SU-DHL-6 (cell line): ENCODE results near the gene NME7.

Experiments
- EZH2phosphoT487 ChIP-seq: fragments of 200-600 bp; sonication (generic), shearing (Covaris generic); conservative IDR thresholded peaks from 2 replicates; pipeline ENCODE4 v1.6.1; 2018; ENCODE audit warnings: mild to moderate bottlenecking, antibody characterized with exemption, low read length, moderate library complexity, mixed read lengths
- TF ChIP-seq, protein P1 (sequence below): fragments of 200-600 bp; sonication (generic); IDR thresholded peaks from one replicate; pipeline ENCODE4 v1.5.1; 2017; ENCODE audit warnings: antibody characterized with exemption, mild to moderate bottlenecking, low read length, moderate library complexity; ENCODE audit not compliant: insufficient read depth, poor library complexity, severe bottlenecking

DNA sequence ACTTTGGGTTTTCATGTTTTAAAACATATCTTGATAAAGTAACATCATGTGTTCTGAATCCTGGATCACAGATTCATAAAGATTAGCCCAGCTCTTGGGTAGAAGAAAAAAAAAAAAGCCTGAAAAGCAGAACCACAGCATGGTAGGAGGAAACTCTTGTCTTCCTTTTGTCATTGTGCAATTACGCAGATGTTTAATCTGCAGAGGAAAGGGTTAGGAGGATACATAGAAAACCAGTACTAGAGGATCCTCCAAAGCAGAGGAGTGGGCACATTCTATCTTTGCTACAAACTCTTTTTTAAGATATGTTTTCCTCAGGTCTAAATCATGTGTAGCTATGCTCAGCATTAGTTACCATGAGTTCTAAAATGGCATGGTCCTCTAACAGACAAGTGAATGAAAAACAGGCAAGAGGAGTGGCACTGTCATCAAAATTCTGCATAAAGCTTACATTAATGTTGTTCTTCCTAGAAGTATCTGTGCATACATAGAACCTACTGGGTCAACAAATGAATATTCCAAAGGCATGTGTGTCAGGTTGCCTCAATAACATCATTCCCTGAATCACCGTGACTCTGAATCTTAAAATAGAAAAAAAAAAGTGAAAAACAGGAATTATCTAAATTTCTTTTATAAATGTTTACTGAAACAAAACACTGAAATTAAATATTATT is 107.0 kb downstream of the NME7 start:
- TF ChIP-seq, protein P1, sequence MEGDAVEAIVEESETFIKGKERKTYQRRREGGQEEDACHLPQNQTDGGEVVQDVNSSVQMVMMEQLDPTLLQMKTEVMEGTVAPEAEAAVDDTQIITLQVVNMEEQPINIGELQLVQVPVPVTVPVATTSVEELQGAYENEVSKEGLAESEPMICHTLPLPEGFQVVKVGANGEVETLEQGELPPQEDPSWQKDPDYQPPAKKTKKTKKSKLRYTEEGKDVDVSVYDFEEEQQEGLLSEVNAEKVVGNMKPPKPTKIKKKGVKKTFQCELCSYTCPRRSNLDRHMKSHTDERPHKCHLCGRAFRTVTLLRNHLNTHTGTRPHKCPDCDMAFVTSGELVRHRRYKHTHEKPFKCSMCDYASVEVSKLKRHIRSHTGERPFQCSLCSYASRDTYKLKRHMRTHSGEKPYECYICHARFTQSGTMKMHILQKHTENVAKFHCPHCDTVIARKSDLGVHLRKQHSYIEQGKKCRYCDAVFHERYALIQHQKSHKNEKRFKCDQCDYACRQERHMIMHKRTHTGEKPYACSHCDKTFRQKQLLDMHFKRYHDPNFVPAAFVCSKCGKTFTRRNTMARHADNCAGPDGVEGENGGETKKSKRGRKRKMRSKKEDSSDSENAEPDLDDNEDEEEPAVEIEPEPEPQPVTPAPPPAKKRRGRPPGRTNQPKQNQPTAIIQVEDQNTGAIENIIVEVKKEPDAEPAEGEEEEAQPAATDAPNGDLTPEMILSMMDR: no peak
- no peak for TF ChIP-seq EZH2phosphoT487
